DND-41 (cell line): ENCODE measurements around the gene INPP5E.

Source experiments
- ATAC-seq: fragments of 200-7000 bp; cut with Tn5 transposase; 3 replicates; pipeline ENCODE4 v1.9.1; 2021; ENCODE audit warnings: low read depth; ENCODE audit not compliant: insufficient read depth
- DNase-seq: peaks from one replicate; pipeline ENCODE4 v3.0.0-alpha.2; 2020
- H2AFZ ChIP-seq: 2 replicates; pipeline ENCODE4 v1.6.0; 2012; ENCODE audit warnings: low read depth, low read length
- H3K27ac ChIP-seq: 2 replicates; pipeline ENCODE4 v1.5.1; 2012; ENCODE audit warnings: low read length, inconsistent platforms
- H3K27me3 ChIP-seq: fragments of 200-600 bp; sonication (generic); 2 replicates; pipeline ENCODE4 v1.6.0; 2012; ENCODE audit warnings: low read length, mild to moderate bottlenecking, inconsistent platforms; ENCODE audit not compliant: insufficient read depth, poor library complexity
- H3K36me3 ChIP-seq: 2 replicates; pipeline ENCODE4 v1.5.1; 2012; ENCODE audit warnings: low read length, inconsistent platforms; ENCODE audit not compliant: insufficient read depth
- H3K4me1 ChIP-seq: 2 replicates; pipeline ENCODE4 v1.5.1; 2012; ENCODE audit warnings: mild to moderate bottlenecking, low read length; ENCODE audit not compliant: insufficient read depth
- H3K4me2 ChIP-seq: 2 replicates; pipeline ENCODE4 v1.6.0; 2012; ENCODE audit warnings: mild to moderate bottlenecking, moderate library complexity, low read length, inconsistent platforms; ENCODE audit not compliant: insufficient read depth
- H3K4me3 ChIP-seq, 2 experiments: fragments of 200-600 bp in 1 of 2; shearing (Covaris generic) in 1 of 2; 2 replicates each; pipeline ENCODE4 v1.5.1; 2012 to 2016; ENCODE audit warnings: inconsistent platforms in 2 of 2, low read length in 2 of 2, mild to moderate bottlenecking in 2 of 2, low read depth in 1 of 2, moderate library complexity in 1 of 2
- H3K79me2 ChIP-seq: 2 replicates; pipeline ENCODE4 v1.6.0; 2012; ENCODE audit warnings: low read length, inconsistent platforms; ENCODE audit not compliant: insufficient read depth
- H3K9ac ChIP-seq: 2 replicates; pipeline ENCODE4 v1.6.0; 2012; ENCODE audit warnings: low read depth, mild to moderate bottlenecking, inconsistent platforms, low read length, moderate library complexity
- H3K9me3 ChIP-seq: 2 replicates; pipeline ENCODE4 v1.5.1; 2012; ENCODE audit warnings: low read length, moderate library complexity, mild to moderate bottlenecking, inconsistent platforms; ENCODE audit not compliant: insufficient read depth, severe bottlenecking
- H4K20me1 ChIP-seq: 2 replicates; pipeline ENCODE4 v1.6.0; 2012; ENCODE audit warnings: low read length; ENCODE audit not compliant: insufficient read depth
- EZH2 ChIP-seq: IDR thresholded peaks from 3 replicates; pipeline ENCODE4 v1.6.1; 2012; ENCODE audit warnings: borderline replicate concordance, low read depth, mild to moderate bottlenecking, moderate library complexity, low read length, inconsistent platforms; ENCODE audit not compliant: severe bottlenecking
- TF ChIP-seq, protein P1 (sequence below): IDR thresholded peaks from 2 replicates; pipeline ENCODE4 v1.5.1; 2012; ENCODE audit warnings: borderline replicate concordance, low read length, moderate library complexity, mild to moderate bottlenecking; ENCODE audit not compliant: poor library complexity, severe bottlenecking; ENCODE audit errors: extremely low read depth

The INPP5E gene

DNA sequence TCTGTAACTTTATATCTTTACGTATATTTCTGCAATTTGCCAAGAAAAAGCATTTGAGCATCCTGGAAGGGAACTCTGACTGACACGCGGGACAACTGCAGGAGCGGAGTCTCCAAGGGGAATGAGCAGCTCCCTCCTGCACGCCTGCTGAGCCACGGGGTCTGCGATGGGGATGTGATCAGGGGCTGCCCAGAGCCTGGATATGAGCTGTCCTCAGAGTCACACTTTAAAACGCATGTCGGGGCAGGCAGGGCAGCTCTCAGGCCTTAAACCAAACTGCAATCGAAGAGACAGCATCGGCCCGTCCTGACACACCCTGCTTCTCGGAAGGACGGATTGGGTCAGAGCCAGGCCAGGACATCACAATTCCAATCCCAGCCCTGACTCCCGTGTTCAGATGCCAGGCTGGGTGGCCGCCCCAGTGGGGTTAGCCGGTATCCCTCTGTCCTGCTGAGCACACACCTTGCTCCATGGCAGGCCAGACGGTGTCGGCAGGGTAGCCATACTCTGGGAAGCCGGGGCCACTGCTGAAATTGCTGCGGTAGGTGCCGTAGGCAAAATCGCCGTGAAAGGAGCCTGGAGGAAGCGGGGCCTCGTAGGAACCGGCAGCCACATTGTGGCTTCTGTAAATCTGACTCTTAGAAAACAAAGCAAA lies 26.0 kb upstream of the INPP5E start:
- ATAC-seq = no peak

GRCh38 chr9:136464241-136464640 lies 24.6 kb upstream of the INPP5E start:
- Histone ChIP-seq H2AFZ (no peak overlapping the region), H3K9ac (no peak overlapping the region), H3K4me2 (no peak overlapping the region), H3K27ac (no peak overlapping the region), H3K4me1 (no peaks in the 10 kb centered on the region), H3K27me3 (no peaks in the 10 kb centered on the region), H4K20me1 (peaks cover 29% of the 10 kb centered on the region), H3K79me2 (peaks cover 8% of the 10 kb centered on the region; the same call in 1 of the 2 replicates), H3K36me3 (peaks cover 93% of the 10 kb centered on the region), H3K9me3 (no peaks in the 10 kb centered on the region), H3K4me3 (no peak overlapping the region)
- TF ChIP-seq, protein P1, sequence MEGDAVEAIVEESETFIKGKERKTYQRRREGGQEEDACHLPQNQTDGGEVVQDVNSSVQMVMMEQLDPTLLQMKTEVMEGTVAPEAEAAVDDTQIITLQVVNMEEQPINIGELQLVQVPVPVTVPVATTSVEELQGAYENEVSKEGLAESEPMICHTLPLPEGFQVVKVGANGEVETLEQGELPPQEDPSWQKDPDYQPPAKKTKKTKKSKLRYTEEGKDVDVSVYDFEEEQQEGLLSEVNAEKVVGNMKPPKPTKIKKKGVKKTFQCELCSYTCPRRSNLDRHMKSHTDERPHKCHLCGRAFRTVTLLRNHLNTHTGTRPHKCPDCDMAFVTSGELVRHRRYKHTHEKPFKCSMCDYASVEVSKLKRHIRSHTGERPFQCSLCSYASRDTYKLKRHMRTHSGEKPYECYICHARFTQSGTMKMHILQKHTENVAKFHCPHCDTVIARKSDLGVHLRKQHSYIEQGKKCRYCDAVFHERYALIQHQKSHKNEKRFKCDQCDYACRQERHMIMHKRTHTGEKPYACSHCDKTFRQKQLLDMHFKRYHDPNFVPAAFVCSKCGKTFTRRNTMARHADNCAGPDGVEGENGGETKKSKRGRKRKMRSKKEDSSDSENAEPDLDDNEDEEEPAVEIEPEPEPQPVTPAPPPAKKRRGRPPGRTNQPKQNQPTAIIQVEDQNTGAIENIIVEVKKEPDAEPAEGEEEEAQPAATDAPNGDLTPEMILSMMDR = no peak
- no peak for TF ChIP-seq EZH2
- ATAC-seq = no peak
- DNase-seq = no peak

More for the DNA sequence above, 26.0 kb upstream of the INPP5E start:
- Histone ChIP-seq H3K27ac (no peak overlapping the region), H2AFZ (no peak overlapping the region), H3K27me3 (no peaks in the 10 kb centered on the region), H3K9me3 (no peaks in the 10 kb centered on the region), H3K4me3 (no peak overlapping the region), H3K9ac (no peak overlapping the region), H3K4me2 (no peak overlapping the region), H3K36me3 (peaks cover 96% of the 10 kb centered on the region), H3K79me2 (peaks cover 22% of the 10 kb centered on the region; the same call in 1 of the 2 replicates), H4K20me1 (peaks cover 41% of the 10 kb centered on the region), H3K4me1 (no peaks in the 10 kb centered on the region)
- DNase-seq = no peak
- TF ChIP-seq, protein P1 = no peak
- no peak for TF ChIP-seq EZH2

GRCh38 chr9:136463578-136463977 lies 23.9 kb upstream of the INPP5E start:
- H3K27ac ChIP-seq = no peak overlapping the region
- DNase-seq = no peak
- peaks cover 93% of the 10 kb centered on the region for H3K36me3 ChIP-seq
- no peaks in the 10 kb centered on the region for H3K9me3 ChIP-seq
- H2AFZ ChIP-seq = no peak overlapping the region
- peaks cover 24% of the 10 kb centered on the region for H4K20me1 ChIP-seq
- no peak for ATAC-seq
- no peak overlapping the region for H3K9ac ChIP-seq
- TF ChIP-seq EZH2 = no peak
- H3K4me3 ChIP-seq = no peak overlapping the region
- H3K4me1 ChIP-seq = no peaks in the 10 kb centered on the region
- no peak overlapping the region for H3K4me2 ChIP-seq
- peaks cover 5% of the 10 kb centered on the region; the same call in 1 of the 2 replicates for H3K79me2 ChIP-seq
- H3K27me3 ChIP-seq = no peaks in the 10 kb centered on the region

- H3K9me3 ChIP-seq = no peaks in the 10 kb centered on the region
- no peaks in the 10 kb centered on the region for H3K27me3 ChIP-seq
- DNase-seq (no peak), ATAC-seq (no peak)
- no peak overlapping the region for H3K4me3 ChIP-seq
- H3K36me3 ChIP-seq = peaks cover 92% of the 10 kb centered on the region
- H3K27ac ChIP-seq = no peak overlapping the region
- H4K20me1 ChIP-seq = peaks cover 24% of the 10 kb centered on the region
- no peak overlapping the region for H2AFZ ChIP-seq
- peaks cover 2% of the 10 kb centered on the region; the same call in 1 of the 2 replicates for H3K79me2 ChIP-seq
- H3K4me1 ChIP-seq = no peaks in the 10 kb centered on the region
- H3K4me2 ChIP-seq = no peak overlapping the region
- no peak for TF ChIP-seq EZH2
- TF ChIP-seq, protein P1 = no peak
- H3K9ac ChIP-seq = no peak overlapping the region
Measured at GRCh38 chr9:136462664-136463063, 23.0 kb upstream of the INPP5E start.
